HTERT RPE-1 (cell line): ENCODE measurements around the gene HNRNPM.
"Not testable (repeated sequence)": the region's sequence is repeated elsewhere in the genome, so short reads cannot be mapped to it uniquely, and the experiment has no call there.

Experiments
- in situ Hi-C: fragments of 300-500 bp; cut with MboI; formaldehyde crosslinking; loops from 4 replicates; pipeline ENCODE4 v1.14.3; 2020; ENCODE audit warnings: low sequenced_read_pairs

Gene HNRNPM, protein sequence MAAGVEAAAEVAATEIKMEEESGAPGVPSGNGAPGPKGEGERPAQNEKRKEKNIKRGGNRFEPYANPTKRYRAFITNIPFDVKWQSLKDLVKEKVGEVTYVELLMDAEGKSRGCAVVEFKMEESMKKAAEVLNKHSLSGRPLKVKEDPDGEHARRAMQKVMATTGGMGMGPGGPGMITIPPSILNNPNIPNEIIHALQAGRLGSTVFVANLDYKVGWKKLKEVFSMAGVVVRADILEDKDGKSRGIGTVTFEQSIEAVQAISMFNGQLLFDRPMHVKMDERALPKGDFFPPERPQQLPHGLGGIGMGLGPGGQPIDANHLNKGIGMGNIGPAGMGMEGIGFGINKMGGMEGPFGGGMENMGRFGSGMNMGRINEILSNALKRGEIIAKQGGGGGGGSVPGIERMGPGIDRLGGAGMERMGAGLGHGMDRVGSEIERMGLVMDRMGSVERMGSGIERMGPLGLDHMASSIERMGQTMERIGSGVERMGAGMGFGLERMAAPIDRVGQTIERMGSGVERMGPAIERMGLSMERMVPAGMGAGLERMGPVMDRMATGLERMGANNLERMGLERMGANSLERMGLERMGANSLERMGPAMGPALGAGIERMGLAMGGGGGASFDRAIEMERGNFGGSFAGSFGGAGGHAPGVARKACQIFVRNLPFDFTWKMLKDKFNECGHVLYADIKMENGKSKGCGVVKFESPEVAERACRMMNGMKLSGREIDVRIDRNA

GRCh38 chr19:8444677-8445487, at the start of gene HNRNPM:
HNRNPM (plus strand) TSS chr19:8444975; CDS start chr19:8444999, 24 bp downstream.
- in situ Hi-C loops = no loop called here

DNA sequence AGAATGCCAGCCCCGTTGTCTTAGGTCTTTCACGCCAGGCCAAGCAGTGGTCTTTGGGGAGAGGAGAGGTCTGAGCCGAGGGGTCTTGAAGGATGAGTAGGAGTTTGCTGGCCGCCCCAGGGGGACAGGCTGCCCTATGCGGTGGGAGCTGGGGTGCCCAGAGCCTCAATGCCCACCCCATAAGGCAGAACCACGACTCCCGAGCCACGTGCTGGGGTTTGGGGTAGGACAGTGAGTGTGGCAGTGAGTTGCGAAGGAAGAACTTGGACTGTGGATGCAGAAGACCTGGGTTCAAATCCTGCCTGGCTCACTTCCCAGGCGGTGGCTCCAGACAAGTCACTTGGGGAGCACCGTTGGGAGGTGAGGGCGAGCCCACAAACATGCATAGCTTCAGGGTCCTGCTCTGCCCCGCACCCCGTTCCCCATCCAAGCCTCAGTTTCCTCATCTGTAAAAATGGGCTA, 49.1 kb upstream of the HNRNPM start:
- in situ Hi-C loops = no loop called here

DNA sequence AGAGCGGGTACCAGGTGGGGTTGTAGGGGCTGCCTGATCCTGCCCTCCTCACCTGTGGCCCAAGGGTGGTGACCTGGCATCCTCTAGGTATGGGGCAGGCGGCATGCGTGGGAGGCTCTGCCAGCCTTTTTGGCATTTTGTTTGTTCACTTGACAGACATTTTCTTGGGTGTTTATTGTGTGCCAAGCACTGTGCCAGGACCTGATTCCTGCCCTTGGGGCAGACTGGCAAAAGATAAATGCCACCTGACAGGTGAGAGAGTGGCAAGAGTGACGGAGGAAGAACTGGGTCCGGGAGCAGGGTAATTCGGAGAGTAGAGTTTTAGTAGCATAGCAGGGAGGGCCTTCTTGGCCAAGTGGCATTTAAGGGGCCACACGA, 48.6 kb upstream of the HNRNPM start:
- in situ Hi-C loops = no loop called here

DNA sequence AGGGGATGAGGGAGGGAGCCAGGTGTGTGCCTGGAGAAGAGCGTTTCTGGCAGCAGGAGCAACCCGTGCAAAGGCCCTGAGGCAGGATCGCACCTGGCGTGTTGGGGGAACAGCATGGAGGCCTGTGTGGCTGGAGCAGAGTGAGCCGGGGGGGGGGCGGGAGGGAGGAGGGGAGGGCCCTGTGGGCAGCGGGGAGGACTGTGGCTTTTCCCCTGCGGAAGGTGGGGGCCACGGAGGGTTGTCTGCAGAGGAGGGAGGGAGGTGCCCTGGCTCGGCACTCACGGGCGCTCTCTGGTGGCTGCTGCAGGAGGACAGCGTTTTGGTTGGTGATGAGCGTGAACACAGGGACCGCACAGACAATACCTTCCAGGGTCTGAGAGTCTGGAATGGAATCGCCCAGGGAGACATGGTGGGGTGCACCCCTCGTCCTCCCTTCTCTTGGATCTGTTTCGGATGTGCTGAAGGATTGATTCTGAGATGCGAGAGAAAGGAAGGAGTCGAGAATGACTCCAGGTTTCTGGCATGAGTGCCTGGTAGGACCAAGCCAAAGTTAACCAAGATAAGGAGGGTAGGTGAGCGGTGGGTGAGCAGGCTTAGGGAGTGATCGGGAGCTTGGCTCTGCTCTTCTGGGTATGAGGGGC, 48.1 kb upstream of the HNRNPM start:
- in situ Hi-C loops = no loop called here

GRCh38 chr19:8397271-8397670, 47.5 kb upstream of the HNRNPM start:
- in situ Hi-C loops = no loop called here

DNA sequence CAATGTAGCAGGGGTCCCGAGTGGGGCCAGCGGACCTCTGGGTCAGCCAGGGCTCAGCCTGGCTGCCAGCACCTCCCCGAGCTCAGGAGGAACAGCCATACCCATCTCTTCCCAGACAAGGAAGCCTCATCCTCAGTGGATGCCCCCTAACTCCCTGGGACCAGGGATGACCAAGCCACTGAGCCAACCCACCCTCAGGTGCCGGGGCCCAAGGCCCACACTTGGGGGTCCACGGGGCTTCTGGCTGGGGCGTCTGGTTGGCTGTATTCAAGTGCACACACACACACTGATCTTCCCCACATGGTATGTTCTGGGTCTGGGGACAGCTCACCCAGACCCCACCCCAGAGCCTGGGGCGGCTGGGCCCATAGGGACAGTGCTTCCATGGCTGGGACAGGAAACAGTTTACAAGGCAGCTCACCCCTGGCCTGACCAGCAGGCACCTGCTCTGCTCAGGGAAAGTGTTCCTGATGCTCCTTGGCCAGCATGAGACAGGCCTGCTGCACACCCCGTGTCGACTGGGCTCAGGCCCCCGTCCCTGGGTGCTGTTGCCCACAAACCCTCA, 46.9 kb upstream of the HNRNPM start:
- in situ Hi-C loops = no loop called here

GRCh38 chr19:8398311-8398771, 46.4 kb upstream of the HNRNPM start:
- in situ Hi-C loops = no loop called here

- in situ Hi-C loops = no loop called here
Observed at GRCh38 chr19:8399681-8400188, 45.0 kb upstream of the HNRNPM start.

DNA sequence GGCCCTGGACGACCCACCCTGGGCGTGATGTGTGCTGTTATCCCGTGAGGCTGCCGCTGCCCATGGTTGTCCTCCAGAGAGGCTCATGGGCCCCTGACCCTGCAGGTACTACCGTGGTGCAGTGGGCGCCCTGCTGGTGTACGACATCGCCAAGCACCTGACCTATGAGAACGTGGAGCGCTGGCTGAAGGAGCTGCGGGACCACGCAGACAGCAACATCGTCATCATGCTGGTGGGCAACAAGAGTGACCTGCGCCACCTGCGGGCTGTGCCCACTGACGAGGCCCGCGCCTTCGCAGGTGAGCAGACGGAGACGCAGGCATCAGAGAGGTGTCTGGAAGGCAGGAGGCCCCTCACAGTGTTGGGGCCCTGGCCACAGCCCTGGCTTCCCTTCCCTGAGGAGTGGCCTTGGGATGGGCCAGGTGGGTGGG, 42.8 kb upstream of the HNRNPM start:
- in situ Hi-C loops = no loop called here

GRCh38 chr19:8403098-8403819, 41.5 kb upstream of the HNRNPM start:
- in situ Hi-C loops = no loop called here

DNA sequence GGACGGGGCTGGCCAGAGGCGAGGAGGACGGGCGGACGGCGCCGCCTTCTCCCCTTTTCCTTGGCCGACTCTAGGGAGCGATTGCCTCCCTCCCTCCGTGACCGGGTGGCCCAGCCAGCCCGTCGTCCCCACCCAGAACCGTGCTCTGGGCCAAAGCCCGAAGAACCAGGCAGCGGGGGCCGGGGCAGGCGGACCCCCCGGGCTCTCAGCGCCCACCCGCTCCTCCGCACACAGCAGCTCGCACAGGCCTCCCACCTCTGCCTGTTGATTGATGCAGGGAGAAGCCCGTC, 41.0 kb upstream of the HNRNPM start:
- in situ Hi-C loops = no loop called here

DNA sequence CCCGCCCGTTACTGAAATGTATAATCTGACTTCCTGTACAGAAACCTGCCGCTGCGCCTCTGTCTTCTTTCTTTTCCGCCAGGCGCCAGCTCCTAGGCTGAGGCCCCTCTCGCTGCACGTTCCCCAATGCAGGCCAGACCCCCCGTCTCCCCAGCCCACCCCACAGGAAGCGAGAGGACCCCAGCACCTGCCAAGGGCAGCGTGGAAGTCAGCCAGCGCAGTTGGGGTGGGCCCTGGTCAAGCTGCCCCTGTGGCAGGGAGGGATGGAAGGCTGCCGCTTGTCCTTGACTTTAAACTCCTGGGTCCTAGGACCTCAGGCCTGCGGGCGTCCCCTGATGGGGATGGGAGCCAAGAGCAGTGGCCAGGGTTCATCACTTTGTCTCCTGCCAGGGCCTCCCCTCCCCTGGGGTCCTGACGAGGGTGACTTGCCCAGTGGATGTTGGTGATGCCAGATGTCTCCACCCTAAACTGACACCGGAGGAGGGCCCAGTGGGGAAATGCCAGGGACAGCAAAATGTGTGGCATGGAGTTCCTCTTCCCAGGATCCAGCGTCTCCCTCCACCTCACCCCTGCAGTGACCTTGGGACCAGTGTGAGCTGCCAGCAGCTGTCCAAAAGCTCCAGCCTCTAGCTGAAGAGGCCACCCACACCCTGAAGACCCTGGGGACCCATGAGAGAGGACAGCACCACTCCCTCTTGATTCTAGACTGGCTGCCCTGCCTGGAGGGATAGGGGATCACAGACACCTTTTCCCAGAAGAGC, 40.2 kb upstream of the HNRNPM start:
- in situ Hi-C loops = no loop called here

- in situ Hi-C loops = not testable (repeated sequence)
Observed at GRCh38 chr19:8410718-8411117, 34.1 kb upstream of the HNRNPM start.

DNA sequence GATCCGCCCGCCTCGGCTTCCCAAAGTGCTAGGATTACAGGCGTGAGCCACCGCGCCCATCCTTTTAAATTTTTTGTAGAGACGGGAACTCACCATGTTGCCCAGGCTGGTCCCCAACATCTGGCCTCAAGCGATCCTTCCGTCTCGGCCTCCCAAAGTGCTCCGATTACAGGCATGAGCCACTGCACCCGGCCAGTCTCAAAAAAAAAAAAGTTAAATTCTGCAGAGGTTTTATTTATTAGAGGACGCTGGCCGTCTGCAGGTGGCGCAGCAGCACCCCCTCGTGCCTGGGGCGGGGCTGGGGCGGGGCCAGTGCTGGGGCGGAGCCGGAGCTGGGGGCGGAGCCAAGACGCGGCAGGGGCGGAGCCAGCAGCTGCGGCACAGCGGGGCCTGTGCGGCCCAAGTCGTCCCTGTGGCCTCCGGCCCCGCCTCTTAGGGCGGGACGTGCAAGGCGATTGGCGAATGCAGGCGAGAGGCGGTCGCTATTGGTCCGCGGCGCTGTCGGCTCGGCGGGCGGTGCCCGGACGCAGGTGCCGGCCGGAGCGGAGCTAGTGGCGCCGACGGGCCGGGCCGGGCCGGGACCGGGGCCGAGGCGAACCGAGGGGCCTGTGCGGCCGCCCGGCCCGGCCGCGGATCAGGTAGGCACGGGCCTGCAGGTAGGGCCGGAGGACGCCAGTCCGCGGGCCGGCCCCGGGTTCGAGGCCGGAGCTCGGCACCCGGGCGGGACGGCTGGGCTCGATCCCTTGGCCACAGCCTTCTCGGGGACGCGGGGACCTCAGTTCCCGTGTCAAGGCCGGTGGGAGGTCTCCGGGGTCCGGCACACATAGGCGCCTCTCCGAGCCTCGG, 31.8 kb upstream of the HNRNPM start, which contains the start of gene MARCHF2:
Gene MARCHF2, plus strand, starts transcription at position 523 of the 846 bp plus-strand sequence. CDS start 8,536 bp downstream, outside the sequence.
- in situ Hi-C loops = no loop called here

DNA sequence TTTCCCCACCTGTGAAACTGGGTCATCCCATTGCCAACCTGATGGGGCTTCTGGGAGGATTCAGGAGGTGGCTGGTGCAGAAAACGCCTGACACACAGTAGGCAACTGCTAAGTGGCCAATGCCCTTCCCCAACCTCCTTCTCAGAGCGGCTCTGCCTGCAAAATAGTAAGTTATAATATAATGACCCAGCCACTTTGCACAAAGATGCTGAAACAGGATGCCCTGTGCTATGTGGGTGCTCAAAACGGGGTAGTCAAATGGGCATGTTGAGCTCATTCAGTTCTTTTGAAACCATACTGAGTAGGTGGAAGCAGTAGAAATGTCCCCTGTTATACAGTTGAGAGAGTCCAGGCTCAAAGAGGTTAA, 31.2 kb upstream of the HNRNPM start:
- in situ Hi-C loops = no loop called here

GRCh38 chr19:8416796-8417195, 28.0 kb upstream of the HNRNPM start:
- in situ Hi-C loops = no loop called here

DNA sequence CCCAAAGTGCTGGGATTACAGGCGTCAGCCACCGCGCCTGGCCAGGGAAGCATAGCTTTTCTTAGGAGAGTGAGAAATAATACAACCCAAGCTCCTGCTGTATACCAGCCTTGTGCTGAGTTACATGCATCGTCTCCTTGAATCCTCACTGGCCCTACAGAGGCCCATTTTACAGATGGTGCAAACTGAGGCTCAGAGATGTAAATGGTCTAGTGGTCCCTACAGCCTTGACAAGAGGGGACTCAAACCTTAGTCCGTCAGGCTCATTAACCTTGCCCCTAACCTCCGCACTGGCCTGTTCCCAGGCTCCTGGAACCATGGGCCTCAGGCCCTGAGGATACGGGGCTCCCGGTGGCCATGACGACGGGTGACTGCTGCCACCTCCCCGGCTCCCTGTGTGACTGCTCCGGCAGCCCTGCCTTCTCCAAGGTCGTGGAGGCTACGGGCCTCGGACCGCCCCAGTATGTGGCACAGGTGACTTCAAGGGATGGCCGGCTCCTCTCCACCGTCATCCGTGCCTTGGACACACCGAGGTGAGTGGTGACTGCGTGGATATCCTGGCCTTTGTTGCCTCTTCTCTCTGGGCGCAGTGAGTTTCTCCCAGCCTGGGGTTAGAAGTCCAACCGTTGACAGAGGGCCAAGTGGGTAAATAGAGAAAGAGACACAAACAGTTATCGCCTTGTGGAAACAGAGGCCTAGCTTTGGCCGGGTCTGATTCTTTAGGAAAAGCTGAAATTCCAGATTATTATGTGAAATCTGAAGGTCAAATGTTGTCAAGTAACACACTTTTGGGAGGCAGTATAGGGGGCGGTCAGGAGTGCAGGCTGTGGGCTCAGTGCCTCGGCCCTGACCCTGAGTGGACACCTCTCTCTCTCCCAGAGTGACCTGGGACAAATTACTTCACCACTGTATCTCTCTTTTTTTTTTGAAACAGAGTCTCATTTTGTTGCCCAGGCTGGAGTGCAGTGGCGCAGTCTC, 23.0 kb upstream of the HNRNPM start:
- in situ Hi-C loops = no loop called here
